Activated CD4-positive, CD25-positive, alpha-beta regulatory T cell treated with anti-CD3 and anti-CD28 coated beads, Interleukin-2, amount 50 U/mL, for 72 hours (primary cell): ENCODE measurements around the gene HTR2A.

Experiments used
- DNase-seq: peaks from one replicate; pipeline ENCODE4 v3.0.0; 2021

HTR2A gene

GRCh38 chr13:46804391-46804815, 92.5 kb downstream of the HTR2A start:
- DNase-seq = no peak

GRCh38 chr13:46803586-46803985, 93.3 kb downstream of the HTR2A start:
- DNase-seq = no peak

- no peak for DNase-seq
Observed at GRCh38 chr13:46801858-46802257, 95.0 kb downstream of the HTR2A start.

- DNase-seq = no peak
Observed at GRCh38 chr13:46799139-46799538, 97.7 kb downstream of the HTR2A start.

- DNase-seq = no peak
Observed at GRCh38 chr13:46797501-46798237, 99.2 kb downstream of the HTR2A start.

GRCh38 chr13:46796515-46797474, 100.1 kb downstream of the HTR2A start, which contains the start of gene ESD:
Gene ESD, minus strand, starts transcription at chr13:46797161. Its CDS starts 5,748 bp downstream, at chr13:46791413.
- DNase-seq = peak; percentile 92

GRCh38 chr13:46796129-46796514, 100.7 kb downstream of the HTR2A start:
- DNase-seq = no peak

GRCh38 chr13:46795321-46795720, 101.5 kb downstream of the HTR2A start:
- DNase-seq = no peak

- no peak for DNase-seq
Observed at GRCh38 chr13:46783504-46783903, 113.3 kb downstream of the HTR2A start.

GRCh38 chr13:46782691-46783090, 114.2 kb downstream of the HTR2A start:
- DNase-seq = no peak

- DNase-seq = no peak
Observed at GRCh38 chr13:46782066-46782465, 114.8 kb downstream of the HTR2A start.
